GM19328 (cell line): Measurements from ENCODE around the gene PLD6.
"Not testable (repeated sequence)": the region's sequence is repeated elsewhere in the genome, so short reads cannot be mapped to it uniquely, and the experiment has no call there.

ENCODE experiments used
- ATAC-seq: cut with Tn5 transposase; IDR thresholded peaks from one replicate; pipeline ENCODE4 v1.9.1; 2021; ENCODE audit warnings: mild to moderate bottlenecking, moderate library complexity; ENCODE audit not compliant: unreplicated experiment

PLD6 gene, protein sequence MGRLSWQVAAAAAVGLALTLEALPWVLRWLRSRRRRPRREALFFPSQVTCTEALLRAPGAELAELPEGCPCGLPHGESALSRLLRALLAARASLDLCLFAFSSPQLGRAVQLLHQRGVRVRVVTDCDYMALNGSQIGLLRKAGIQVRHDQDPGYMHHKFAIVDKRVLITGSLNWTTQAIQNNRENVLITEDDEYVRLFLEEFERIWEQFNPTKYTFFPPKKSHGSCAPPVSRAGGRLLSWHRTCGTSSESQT

DNA sequence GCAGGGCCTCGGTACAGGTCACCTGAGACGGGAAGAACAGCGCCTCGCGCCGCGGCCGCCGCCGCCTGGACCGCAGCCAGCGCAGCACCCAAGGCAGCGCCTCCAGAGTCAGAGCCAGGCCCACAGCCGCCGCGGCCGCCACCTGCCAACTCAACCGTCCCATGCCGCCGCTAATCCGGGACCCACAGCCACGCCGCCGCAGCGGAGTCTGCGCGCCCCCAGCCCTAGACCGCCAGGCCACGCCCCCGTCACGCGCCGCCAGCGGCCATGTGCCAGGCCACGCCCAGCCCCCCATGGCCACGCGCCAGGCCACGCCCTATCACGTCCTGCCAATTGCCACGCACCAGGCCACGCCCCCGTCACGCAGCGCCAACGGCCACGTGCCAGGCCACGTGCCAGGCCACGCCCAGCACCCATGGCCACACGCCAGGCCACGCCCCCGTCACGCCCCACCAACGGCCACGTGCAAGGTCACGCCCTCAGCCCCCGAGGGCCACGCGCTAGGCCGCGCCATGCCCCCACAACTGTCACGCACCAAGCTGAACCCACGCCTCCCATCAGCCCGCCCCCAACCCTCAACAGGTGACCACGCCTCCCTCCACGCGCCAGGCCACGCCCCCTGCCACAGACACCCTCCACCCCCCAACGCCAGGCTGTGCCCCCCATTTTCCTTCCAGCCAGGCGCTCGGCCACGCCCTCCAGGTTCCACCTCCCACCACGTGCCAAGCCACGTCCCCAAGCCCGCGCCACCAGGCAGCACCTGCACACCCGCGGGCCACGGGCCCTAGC lies at the start of gene PLD6:
Gene PLD6, minus strand, starts transcription at position 210 of the 789 bp plus-strand sequence. Its CDS starts 47 bp downstream, at position 163.
- ATAC-seq, result peak; percentile 62

DNA sequence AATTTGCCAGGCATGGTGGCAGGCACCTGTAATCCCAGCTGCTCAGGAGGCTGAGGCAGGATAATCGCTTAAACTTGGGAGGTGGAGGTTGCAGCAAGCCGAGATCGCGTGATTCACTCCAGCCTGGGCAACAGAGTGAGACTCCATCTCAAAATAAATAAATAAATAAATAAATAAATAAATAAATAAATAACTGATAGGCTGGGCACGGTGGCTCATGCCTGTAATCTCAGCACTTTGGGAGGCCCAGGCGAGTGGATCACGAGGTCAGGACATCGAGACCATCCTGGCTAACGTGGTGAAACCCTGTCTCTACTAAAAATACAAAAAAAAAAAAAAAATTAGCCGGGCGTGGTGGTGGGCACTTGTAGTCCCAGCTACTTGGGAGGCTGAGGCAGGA lies 49.6 kb upstream of the PLD6 start:
- not testable (repeated sequence) for ATAC-seq

DNA sequence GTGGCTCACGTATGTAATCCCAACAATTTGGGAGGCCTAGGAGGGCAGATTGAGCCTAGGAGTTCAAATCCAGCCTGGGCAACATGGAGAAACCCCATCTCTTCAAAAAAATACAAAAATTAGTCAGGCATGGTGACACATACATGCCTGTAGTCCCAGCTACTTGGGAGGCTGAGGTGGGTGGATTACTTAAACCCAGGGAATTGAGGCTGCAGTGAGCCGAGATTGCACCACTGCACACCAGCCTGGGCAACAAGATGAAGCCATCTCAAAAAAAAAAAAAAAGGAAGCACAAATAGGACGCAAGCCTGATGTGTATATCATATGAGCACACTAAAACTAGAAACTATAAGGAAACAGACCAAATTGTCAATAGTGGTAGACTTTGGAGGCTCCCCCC lies 47.9 kb upstream of the PLD6 start:
- ATAC-seq, result no peak

DNA sequence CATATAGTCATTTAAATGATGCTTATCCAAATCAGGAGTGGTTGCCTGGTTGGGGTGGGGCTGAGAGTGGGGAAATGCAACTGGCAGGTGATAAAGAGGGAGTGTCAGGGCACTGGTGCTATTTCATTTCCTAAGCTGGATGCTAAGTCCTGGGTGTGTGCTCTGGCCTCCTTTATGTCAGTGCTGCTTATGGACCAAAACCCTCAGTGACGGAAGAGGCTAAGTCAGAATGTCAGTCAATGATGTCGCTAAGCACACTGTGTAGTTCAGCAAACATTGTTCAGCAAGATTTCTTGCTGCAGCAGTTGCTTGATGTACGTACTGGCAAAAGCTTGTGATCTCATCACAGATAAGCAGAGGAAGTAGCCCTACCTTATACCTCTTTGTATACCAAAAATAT lies 47.3 kb upstream of the PLD6 start:
- ATAC-seq, result no peak

DNA sequence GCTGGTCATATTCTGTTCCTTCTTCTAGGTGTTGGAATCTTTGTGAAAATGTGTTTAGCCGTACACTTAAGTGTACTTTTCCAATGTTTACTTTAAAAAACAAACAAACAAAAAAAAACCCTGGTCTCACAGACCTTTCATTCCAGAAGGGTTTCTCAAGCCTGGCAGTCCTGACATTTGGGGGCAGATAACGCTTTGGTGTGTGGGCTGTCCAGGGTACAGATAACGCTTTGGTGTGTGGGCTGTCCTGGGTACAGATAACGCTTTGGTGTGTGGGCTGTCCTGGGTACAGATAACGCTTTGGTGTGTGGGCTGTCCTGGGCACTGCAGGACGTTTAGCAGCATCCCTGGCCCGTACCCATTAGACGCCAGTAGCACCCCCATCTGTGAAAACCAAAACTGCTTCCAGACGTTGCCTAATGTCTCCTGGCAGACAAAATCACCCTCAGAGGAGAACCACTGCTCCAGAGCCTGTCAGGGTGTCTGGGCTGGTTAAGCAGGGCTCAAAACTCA lies 46.1 kb upstream of the PLD6 start:
- no peak for ATAC-seq

DNA sequence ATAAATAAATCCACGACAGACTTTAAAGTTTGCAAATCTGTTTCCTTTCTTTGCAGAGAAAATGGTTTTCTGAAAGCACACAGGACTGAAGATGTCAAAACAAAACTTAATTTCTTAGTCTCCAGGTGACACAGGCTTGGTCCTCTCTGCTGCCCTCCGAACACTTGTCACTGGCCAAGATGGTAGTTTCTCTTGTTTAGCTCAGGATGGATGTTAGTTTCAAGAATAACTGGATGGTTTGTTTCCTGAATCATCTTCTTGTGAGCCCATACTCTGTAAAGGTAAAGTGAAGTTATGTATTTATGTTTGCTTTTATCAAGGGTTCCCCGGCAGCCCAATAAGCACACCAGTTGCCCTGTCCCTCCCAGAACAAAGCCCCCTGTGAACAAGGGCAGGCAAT lies 40.7 kb upstream of the PLD6 start:
- ATAC-seq, result no peak

DNA sequence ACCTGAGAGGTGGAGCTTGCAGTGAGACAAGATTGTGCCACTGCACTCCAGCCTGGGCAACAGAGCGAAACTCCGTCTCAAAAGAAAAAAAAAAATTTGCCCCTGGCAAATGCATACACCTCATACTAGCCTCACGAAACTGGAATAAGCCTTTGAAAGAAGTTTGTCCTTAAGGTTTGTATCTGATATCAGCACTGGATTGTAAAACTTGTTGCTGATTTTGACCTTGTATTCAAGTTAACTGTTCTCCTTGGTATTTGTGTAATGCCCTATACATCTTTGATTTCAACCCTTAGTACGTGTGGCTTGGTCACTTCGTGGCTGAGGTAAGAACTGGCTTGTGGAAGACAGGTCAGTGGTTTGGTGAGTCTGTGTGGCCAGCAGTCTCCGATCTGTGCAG lies 37.0 kb upstream of the PLD6 start:
- no peak for ATAC-seq

DNA sequence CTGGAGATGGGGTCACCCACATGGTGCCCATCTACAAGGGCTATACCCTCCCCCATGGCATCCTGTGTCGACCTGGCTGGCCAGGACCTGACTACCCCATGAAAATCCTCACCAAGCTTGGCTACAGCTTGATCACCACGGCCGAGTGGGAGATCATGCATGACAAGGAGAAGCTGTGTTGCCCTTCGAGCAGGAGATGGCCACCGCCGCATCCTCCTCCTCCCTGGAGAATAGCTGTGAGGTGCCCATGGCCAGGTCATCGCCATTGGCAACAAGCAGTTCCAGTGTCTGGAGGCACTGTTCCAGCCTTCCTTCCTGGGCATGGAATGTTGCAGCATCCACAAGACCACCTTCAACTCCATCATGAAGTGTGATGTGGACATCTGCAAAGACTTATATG lies 36.1 kb upstream of the PLD6 start:
- no peak for ATAC-seq

DNA sequence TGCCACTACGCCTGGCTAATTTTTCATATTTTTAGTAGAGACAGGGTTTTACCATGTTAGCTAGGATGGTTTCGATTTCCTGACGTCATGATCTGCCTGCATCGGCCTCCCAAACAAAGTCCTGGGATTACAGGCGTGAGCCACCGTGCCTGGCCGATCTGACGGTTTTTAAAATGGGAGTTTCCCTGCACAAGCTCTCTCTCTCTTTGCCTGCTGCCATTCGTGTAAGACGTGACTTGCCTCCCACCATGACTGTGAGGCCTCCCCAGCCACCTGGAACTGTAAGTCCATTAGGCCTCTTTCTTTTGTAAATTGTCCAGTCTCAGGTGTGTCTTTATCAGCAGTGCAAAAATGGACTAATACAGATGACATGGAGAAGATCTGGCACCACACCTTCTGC lies 35.5 kb upstream of the PLD6 start:
- no peak for ATAC-seq

DNA sequence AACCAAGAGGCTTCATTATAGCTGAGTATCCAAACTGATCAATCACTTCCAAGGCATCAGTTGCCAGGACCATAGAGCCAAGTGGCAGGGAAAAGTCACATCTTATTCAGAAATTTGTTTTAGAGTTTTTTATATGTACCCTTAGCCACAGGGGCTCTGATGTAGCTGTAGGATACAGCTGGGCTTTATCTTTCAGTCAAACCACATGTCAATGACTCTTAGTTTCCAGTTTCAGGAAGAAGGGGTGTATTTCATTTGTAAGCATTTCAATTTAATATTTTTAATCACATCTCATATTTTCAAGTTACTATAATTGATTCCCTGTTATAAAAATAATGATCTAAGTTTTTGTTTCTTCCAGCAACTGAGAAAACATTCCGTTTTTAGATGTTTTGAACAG lies 33.7 kb upstream of the PLD6 start:
- no peak for ATAC-seq

DNA sequence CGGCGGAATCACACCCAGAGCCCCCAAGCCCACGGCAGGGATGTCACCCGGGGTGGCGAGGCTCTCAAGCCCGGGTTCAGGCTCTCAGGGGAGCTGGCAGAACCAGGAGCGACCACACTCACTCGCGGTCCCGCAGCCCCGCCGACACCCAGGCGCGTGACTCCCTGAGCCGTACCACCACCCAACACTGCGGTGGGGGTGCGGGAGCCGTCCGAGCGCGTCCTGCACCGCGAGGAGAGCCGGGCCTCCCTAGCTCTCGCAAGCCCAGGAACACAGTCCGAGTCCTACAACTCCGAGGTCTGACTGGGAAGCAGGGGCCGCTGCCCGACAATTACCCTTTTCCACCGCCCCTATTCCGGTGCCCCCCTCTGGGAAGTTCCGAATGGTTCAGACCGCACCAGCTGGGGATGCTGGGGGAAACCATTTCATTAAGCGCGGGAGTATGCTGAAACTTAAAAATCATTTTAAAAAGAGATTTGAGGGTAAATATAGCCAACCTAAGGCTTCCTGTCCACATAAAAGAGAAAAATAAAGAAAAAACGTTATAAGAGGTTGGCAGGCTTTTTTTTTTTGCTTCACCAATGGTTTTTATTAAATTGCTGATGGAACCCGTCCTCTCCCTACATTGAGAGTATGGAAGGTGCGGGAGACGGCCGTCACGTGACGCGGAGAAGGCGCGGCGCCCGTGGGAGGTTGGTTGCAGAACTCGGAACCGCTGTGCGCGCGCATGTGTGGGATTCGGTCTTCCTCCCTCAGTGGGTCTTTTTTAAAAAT lies 31.1 kb upstream of the PLD6 start, which contains the start of gene FLCN:
Gene FLCN, minus strand, starts transcription at position 143 of the 774 bp plus-strand sequence. CDS start 9,031 bp downstream, outside the sequence.
- ATAC-seq, result peak; percentile 82

DNA sequence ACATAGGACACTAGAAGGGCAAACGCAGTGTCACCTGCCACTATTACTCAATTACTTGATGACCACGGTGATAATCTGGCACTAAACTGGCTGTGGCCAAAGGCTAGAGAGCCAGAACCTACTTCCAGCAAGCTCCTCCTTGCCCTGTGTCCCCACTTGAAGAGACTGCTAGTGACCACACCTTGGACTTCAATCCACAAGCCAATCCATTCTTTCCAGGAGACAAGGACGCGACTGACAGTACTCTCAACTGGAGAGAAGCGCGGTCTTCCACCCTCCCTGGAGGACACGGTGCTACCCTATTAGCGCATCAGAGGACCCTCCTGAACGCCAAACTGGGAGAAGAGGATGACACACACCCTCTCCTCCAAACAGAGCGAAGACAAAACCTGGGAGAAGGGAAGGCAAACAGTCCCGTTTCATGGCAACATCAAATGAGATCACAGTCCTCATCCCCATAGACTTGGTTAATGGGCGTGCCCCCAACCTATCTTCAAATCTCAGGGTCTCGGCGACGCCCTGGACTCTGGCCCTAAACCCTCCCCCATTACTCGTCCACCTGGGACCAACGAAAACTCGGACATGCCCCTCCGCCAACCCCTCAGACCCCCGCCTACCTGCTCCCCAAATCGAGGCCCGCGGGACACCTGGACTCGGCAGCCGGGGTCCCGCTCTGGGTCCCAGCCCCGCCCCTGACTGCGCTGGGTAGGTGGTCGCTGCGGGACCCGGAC lies 30.3 kb upstream of the PLD6 start:
- ATAC-seq, result peak; percentile 18

DNA sequence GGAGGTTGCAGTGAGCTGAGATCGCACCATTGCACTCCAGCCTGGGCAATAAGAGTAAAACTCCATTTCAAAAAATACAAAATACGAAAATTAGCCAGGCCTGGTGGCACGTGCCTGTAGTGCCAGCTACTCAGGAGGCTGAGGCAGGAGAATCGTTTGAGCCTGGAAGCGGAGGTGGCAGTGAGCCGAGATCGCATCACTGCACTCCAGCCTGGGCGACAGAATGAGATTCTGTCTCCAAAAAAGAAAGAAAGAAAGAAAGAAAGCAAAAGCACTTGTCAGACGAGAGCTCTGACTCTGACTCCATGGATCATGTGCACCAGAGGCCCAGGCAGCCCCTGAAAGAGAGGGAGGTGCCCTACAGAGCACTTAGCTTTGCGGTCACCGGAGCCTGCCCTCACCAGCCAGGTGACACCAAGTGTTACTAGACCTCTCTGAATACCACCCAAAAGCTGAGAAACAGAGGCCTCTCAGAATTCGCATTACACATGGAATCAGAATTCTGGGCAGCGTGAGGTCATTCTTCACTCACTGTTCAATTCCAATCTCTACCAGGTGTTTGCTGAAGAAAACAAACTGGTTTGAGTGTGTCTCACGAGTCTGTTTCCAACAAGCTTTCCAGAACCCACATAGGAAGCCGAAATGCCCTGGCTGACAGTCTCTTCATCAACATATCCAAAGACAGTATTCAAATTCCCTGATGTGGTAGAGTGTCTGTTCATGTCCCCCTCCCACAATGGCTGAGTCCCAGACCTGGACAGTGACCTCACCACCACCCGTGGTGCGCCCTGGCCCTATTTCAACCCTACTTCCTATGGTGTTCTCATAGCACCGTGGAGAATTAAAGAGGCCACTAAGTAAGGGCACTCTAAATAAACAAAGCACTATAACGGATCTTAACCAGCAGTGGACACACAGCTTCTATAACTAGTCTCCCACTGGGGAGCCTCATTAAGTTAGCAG lies 29.4 kb upstream of the PLD6 start:
- ATAC-seq, result no peak

DNA sequence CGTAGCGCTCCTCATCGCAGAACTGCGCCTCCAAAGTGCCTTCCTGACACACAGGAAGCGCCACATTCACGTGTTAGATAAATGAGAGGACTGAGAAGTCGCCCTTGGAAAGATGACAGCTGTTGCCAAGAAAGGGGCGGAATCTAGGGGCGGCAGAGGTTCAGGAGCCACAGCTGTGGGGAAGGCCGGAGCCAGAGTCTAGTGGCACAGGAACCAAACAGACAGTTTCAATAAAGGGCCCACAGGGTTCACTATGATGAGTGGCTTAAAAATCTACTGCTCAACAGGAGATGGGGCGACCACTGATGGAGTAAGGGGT lies 26.1 kb upstream of the PLD6 start:
- ATAC-seq, result no peak

DNA sequence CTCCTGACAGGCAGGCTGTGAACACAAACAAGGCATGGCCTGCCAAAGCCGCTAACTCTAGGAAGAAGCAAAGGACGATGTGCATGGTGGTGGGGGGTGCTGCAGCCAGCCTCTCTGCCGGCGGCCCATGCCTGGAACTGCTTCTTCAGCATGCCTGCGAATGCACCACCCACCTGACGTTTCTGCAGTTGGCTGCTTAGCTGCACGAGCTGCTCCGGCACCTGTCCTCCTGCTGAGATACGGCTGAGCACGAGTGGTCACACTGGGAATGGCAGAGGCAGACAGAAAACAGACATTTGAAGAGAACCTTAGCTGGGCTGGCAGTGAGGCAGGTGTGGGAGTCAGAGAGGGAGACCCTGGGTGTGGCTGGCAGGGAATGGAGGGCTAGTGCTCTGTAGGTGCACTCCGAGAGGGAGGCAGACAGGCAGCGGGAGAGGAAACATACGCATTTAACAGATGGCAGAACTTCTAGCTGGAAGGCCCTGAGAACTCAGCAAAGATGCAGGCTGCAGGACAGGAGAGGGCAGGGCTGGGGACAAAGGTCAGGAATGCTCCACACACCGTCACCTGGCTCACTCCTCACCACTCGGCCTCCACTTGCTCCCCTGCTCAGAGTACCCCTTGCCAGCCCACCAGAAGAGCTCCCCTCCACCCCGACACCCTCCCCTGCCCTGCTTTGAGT lies 25.6 kb upstream of the PLD6 start:
- no peak for ATAC-seq

DNA sequence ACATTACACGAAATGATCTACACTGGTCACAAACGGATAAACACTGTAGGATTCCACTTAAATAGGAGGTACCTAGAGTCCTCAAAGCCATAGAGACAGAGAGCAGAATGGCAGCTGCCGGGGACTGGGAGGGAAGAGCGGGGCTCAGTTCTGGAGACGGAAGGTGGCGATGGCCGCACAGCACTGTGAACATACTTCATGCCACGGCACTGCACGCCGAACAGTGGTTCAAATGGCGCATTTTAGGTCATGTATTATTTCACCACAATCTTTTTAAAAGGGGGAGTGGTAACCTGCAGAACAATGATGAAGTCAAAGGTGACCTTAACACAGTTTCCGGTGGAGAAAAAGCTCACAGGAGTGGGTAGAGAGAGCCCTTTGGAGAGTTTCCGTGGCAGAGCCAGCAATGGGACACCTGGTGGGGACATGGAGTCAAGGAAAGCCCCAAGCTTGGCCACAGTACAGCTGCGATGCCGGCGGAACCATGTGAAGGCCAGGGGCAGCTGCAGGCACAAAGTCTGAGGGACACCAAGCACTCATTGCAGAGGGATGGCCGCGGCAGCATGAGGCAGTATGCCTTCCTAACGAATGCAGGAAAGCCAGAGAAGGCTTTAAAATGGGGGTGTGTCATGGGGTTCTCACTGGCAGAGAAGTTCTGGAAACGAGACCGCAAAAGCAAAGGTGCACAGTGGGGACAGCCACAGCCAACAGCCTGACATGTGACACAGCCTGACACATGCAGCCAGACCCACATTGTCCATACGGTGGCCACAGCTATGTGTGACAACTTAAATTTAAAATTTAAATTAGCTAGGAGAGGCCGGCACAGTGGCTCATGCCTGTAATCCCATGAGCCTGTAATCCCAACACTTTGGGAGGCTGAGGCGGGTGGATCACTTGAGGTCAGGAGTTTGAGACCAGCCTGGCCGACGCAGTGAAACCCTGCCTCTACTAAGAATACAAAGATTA lies 23.6 kb upstream of the PLD6 start:
- ATAC-seq, result no peak

DNA sequence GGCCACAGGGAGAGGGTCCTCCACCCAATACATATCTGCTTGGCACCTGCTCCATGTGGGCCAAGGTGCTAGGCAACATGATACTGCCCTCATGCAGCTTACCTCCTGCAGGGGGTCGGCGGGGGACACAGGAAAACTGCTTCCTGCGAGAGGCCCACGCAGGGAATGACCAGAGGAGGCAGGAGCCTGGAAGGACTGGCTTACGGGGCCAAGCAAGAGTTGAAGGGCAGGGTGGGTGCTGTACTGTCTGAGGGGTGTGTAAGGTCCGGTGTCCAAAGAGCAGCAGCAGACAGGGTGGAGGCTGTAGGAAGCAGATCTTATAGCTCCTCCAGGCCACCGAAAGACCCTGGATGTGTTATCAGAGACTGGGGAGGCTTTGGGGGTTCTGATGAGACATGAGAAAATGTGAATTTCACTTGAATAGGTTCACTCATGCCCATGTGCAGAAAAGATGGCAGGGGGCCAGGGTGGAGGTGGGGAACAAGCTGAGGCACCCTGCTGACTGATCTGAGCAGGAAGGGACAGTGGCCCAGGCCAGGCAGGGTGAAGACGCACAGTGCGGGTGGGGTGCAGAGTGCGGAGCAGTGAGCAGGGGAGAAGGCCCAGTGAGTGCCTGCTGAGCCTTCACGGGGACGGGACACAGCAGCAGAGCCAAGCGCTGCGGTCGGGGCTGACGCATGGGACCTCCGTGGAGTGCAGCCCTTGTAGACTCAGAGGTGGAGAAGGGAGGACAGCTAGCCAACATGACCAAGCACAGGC lies 22.6 kb upstream of the PLD6 start:
- no peak for ATAC-seq
